ENCODE measurements around the gene PTPRD. TPM values are rescaled to one million over a fixed set of nuclear protein-coding genes. Genes with fewer than 3 reads are reported as not detected.

Gene PTPRD
- total RNA-seq, 1 experiment from 2014 or later = 32.5 TPM

- H3K27me3 ChIP-seq (ENCODE audit: insufficient read depth, low read length) = no peaks in the 10 kb centered on the region
- H3K4me2 ChIP-seq (ENCODE audit: insufficient read depth, insufficient read length, low read length) = no peak overlapping the region
- no peak overlapping the region for H2BK15ac ChIP-seq (ENCODE audit: low read depth, low read length)
- Mint-ChIP-seq H3K27ac (no peak overlapping the region), H3K27me3 (ENCODE audit: low read depth) (no peaks in the 10 kb centered on the region), H3K9me3 (no peaks in the 10 kb centered on the region; a peak in 1 of 5 replicates), H3K4me1 (peaks cover 15% of the 10 kb centered on the region in 2 experiments), H3K36me3 (ENCODE audit: insufficient read depth in 1 of 3, low read depth in 3 of 3) (no peaks in the 10 kb centered on the region), H3K4me3 (no peak overlapping the region)
- H2BK20ac ChIP-seq (ENCODE audit: low read depth, low read length, poor library complexity, severe bottlenecking) = no peak overlapping the region
- H2BK12ac ChIP-seq (ENCODE audit: insufficient read length, low read depth, low read length) = no peak overlapping the region
- H3K9me3 ChIP-seq (ENCODE audit: control insufficient read depth, low read depth, low read length) = no peaks in the 10 kb centered on the region
- 0 out of 2 replicates have a peak, but pooled peaks cover 2% of the 10 kb centered on the region for H3K79me2 ChIP-seq (ENCODE audit: insufficient read depth, low read length)
- no peak for DNase-seq
- H3K23me2 ChIP-seq (ENCODE audit: insufficient read length, low read depth, low read length, poor library complexity, severe bottlenecking) = no peaks in the 10 kb centered on the region
- H3K23ac ChIP-seq (ENCODE audit: insufficient read length, low read depth, low read length) = no peak overlapping the region
- no peak overlapping the region for H3T11ph ChIP-seq (ENCODE audit: low read length)
- H3K14ac ChIP-seq (ENCODE audit: insufficient read depth, low read length) = no peak overlapping the region
- H3K9ac ChIP-seq (ENCODE audit: extremely low read depth, insufficient read length, low read length) = no peak overlapping the region
- TF ChIP-seq, protein P1, sequence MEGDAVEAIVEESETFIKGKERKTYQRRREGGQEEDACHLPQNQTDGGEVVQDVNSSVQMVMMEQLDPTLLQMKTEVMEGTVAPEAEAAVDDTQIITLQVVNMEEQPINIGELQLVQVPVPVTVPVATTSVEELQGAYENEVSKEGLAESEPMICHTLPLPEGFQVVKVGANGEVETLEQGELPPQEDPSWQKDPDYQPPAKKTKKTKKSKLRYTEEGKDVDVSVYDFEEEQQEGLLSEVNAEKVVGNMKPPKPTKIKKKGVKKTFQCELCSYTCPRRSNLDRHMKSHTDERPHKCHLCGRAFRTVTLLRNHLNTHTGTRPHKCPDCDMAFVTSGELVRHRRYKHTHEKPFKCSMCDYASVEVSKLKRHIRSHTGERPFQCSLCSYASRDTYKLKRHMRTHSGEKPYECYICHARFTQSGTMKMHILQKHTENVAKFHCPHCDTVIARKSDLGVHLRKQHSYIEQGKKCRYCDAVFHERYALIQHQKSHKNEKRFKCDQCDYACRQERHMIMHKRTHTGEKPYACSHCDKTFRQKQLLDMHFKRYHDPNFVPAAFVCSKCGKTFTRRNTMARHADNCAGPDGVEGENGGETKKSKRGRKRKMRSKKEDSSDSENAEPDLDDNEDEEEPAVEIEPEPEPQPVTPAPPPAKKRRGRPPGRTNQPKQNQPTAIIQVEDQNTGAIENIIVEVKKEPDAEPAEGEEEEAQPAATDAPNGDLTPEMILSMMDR (conservative IDR thresholded peaks at IDR 0.05) = no peak
- H4K5ac ChIP-seq (ENCODE audit: insufficient read length, low read depth, low read length) = no peak overlapping the region
- no peaks in the 10 kb centered on the region for H3K4me1 ChIP-seq (ENCODE audit: insufficient read depth, low read length)
- H2AFZ ChIP-seq (ENCODE audit: low read length) = no peak overlapping the region
- no peaks in the 10 kb centered on the region for H4K20me1 ChIP-seq (ENCODE audit: control insufficient read depth, insufficient read depth, insufficient read length)
- H3K27ac ChIP-seq (ENCODE audit: insufficient read length, low read depth, low read length) = no peak overlapping the region
- no peak overlapping the region for H2BK120ac ChIP-seq (ENCODE audit: low read depth, low read length, poor library complexity, severe bottlenecking)
- WGBS (ENCODE audit: extremely low coverage, insufficient read length, low lambda C conversion rate) = no CpG with 5 or more reads among the region's 3 CpGs
- no peak overlapping the region for H3K56ac ChIP-seq (ENCODE audit: insufficient read length, low read depth, low read length)
- H4K8ac ChIP-seq (replicated peaks; ENCODE audit: insufficient read length, low read depth, low read length) = no peak overlapping the region
- H2BK5ac ChIP-seq (ENCODE audit: insufficient read length, low read length) = no peak overlapping the region
- H3K79me1 ChIP-seq (ENCODE audit: insufficient read depth, low read depth, low read length, poor library complexity, severe bottlenecking) = no peaks in the 10 kb centered on the region
- H2AK5ac ChIP-seq (ENCODE audit: insufficient read length, low read length) = no peak overlapping the region
- H4K91ac ChIP-seq (ENCODE audit: insufficient read length, low read depth, low read length) = no peak overlapping the region
- no peak overlapping the region for H3K18ac ChIP-seq (ENCODE audit: insufficient read length, low read depth, low read length)
- H3K4ac ChIP-seq (ENCODE audit: low read depth, low read length) = no peak overlapping the region
Observed at GRCh38 chr9:8869812-8870211, 1743.0 kb downstream of the PTPRD start.

All from H9 (cell line).